Adrenal gland (tissue), 12 donors: ENCODE data around the gene PRKD1. TPM values are rescaled to one million over a fixed set of nuclear protein-coding genes. Genes with fewer than 3 reads are reported as not detected.
"Not testable (repeated sequence)": the region's sequence is repeated elsewhere in the genome, so short reads cannot be mapped to it uniquely, and the experiment has no call there.

ENCODE experiments used
- DNase-seq, 7 donors: peaks; one replicate each; pipeline ENCODE4 v3.0.0-alpha.2; 2019 to 2020
- H3K27ac ChIP-seq, 5 donors: fragments of 200-600 bp; sonication (generic) in 4 of 5; 1 replicate in 3 of 5; 2 replicates in 2 of 5; pipeline versions ENCODE4 v1.5.1 to v1.8.0; 2016 to 2020; ENCODE audit warnings: mild to moderate bottlenecking in 1 of 5
- H3K27me3 ChIP-seq: fragments of 200-600 bp; 2 replicates; pipeline ENCODE4 v1.8.0; 2021
- H3K36me3 ChIP-seq, 2 donors: fragments of 200-600 bp; replicated peaks in 1 of 2; 1 replicate in 1 of 2; 2 replicates in 1 of 2; pipeline versions ENCODE4 v1.5.1 to v1.8.0; 2018 to 2022
- H3K4me1 ChIP-seq, 2 donors: fragments of 200-600 bp; replicated peaks in 1 of 2; 1 replicate in 1 of 2; 2 replicates in 1 of 2; pipeline versions ENCODE4 v1.5.1 to v1.8.0; 2018 to 2021
- H3K4me3 ChIP-seq, 4 donors: fragments of 200-600 bp; sonication (generic) in 3 of 4; one replicate each; pipeline ENCODE4 v1.5.1; 2016 to 2018
- H3K9me3 ChIP-seq, 3 donors: fragments of 200-600 bp; sonication (generic) in 1 of 3; replicated peaks in 1 of 3; 1 replicate in 2 of 3; 2 replicates in 1 of 3; pipeline versions ENCODE4 v1.5.1 to v1.8.0; 2016 to 2021
- CTCF ChIP-seq, 6 experiments: fragments of 450-650 bp in 4 of 6; fragments of 200-600 bp in 2 of 6; sonication (generic) in 1 of 6; IDR thresholded peaks; 1 replicate in 5 of 6; 2 replicates in 1 of 6; pipeline versions ENCODE4 v1.5.1 to v1.8.0; 2016 to 2021; ENCODE audit warnings: antibody characterized with exemption in 6 of 6, mild to moderate bottlenecking in 2 of 6, moderate library complexity in 1 of 6
- POLR2A ChIP-seq, 2 donors: fragments of 450-650 bp; IDR thresholded peaks; one replicate each; pipeline ENCODE4 v1.6.1; 2017; ENCODE audit warnings: antibody characterized with exemption in 2 of 2, mild to moderate bottlenecking in 2 of 2, moderate library complexity in 1 of 2
- WGBS, 4 donors: extraction: QIAGEN DNeasy Blood & Tissue Kit in 2 of 4; methylation state at CpG; one replicate each; pipeline versions ENCODE4 v1.1.5 to v1.1.7; 2013 to 2017; 5-methylcytosine and 5-hydroxymethylcytosine counted together
- intact Hi-C, 2 donors: fragments of 100-400 bp; cut with DNase I; formaldehyde crosslinking; loops; one replicate each; pipeline versions ENCODE4 v1.14.1 to v1.15.0; 2022 to 2023
- polyA plus RNA-seq, 3 donors: library from polyadenylated mRNA; stranded (reverse); fragments of 200-250 nt in 2 of 3; fragments of 350-450 nt in 1 of 3; fragmentation: Illumina TruSeq in 1 of 3; extraction: RNeasy Lipid Tissue Mini Kit (QIAGEN cat#74804) in 1 of 3; gene quantifications; one replicate each; pipeline ENCODE4 v1.2.3, GENCODE V29; 2013 to 2014
- total RNA-seq, 9 donors: library from RNA; depleted of rRNA in 4 of 9; stranded (reverse); fragments of >200 nt in 4 of 9; fragments of 120-200 nt in 1 of 9; fragmentation: NEBNext Ultra II Directional in 1 of 9; extraction: Animal tissue kit (Norgen Biotek cat#: 25700) in 1 of 9; gene quantifications; one replicate each; pipeline versions ENCODE4 v1.1.0 to v1.2.4, GENCODE V29; 2013 to 2023
- donor health status: healthy with polysubstance abuse.
- donor health status: Bipolar disorder and iron deficiency.
- donor health status: DM: yes; HTN: yes; CAD: no.
- donor health status: DM: no; HTN: no; CAD: no.
- donor health status: DM: no; HTN: no; CAD: no.
- donor health status: DM: yes; HTN: yes; CAD: no.

PRKD1 gene
- total and polyA plus RNA-seq, 12 donors: 6.9 to 30.1 (median 22.0) TPM

DNA sequence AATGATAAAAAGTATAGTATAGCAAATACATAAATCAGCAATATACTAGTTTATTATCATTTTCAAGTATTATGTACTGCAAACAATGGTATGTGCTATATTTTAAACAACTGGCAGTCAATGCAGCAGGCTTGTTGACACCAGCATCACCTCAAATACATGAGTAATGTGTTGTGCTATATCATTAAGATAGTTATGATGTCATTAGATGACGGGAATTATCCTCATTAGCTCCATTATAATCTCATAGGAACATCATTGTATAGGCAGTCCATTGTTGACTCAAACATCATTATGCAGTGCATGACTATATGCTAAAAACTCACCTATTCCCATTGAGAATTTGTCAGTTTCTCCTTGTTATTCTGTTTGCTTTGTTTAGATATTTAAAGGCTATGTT, 85.4 kb downstream of the PRKD1 start:
- 52 to 94% (median 90%) methylated on average over 1 of the region's 1 CpG for WGBS, 4 donors
- Histone ChIP-seq H3K36me3 (no peaks in the 10 kb centered on the region), H3K4me1 (no peaks in the 10 kb centered on the region), H3K27me3 (no peaks in the 10 kb centered on the region), H3K4me3 (no peak overlapping the region), H3K27ac (no peak overlapping the region), H3K9me3 (peaks cover 0 to 15% (median 4%) of the 10 kb centered on the region in 3 donors)
- intact Hi-C loops: no loop called here
- no peak for DNase-seq
- no peak for TF ChIP-seq POLR2A (IDR thresholded peaks at IDR 0.05)

GRCh38 chr14:29840369-29840892, 87.2 kb downstream of the PRKD1 start:
- intact Hi-C loops, H3K4me3 ChIP-seq, H3K27ac ChIP-seq, H3K27me3 ChIP-seq, H3K4me1 ChIP-seq, H3K36me3 ChIP-seq, DNase-seq: not testable (repeated sequence)
- 93 to 96% (median 94%) methylated on average over 6 of the region's 6 CpGs for WGBS, 4 donors
- peaks cover 0 to 15% (median 4%) of the 10 kb centered on the region in 3 donors for H3K9me3 ChIP-seq

DNA sequence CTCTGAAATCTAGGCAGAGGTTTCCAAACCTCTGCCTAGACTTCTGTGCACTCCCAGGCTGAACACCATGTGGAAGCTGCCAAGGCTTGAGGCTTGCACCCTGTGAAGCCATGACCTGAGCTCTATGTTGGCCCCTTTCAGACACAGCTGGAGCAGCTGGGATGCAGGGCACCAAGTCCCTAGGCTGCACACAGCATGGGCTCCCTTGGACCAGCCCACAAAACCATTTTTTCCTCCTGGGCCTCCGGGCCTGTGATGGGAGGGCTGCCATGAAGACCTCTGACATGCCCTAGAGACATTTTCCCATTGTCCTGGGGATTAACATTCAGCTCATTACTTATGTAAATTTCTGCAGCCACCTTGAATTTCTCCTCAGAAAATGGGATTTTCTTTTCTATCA, 88.0 kb downstream of the PRKD1 start:
- H3K36me3 ChIP-seq, H3K4me3 ChIP-seq, H3K4me1 ChIP-seq, intact Hi-C loops, H3K27ac ChIP-seq, H3K27me3 ChIP-seq, DNase-seq: not testable (repeated sequence)
- H3K9me3 ChIP-seq: peaks cover 0 to 15% (median 4%) of the 10 kb centered on the region in 3 donors
- WGBS, 4 donors: 50 to 100% (median 95%) methylated on average over 1 of the region's 1 CpG

- H3K36me3 ChIP-seq: no peaks in the 10 kb centered on the region
- DNase-seq: no peak
- WGBS, 4 donors: 65 to 95% (median 79%) methylated on average over 2 of the region's 2 CpGs
- no peaks in the 10 kb centered on the region for H3K27me3 ChIP-seq
- peaks cover 0 to 15% (median 4%) of the 10 kb centered on the region in 3 donors for H3K9me3 ChIP-seq
- intact Hi-C loops: no loop called here
- TF ChIP-seq POLR2A (IDR thresholded peaks at IDR 0.05): no peak
- no peak for TF ChIP-seq CTCF (IDR thresholded peaks at IDR 0.05)
- no peak overlapping the region for H3K4me3 ChIP-seq
- no peaks in the 10 kb centered on the region for H3K4me1 ChIP-seq
- no peak overlapping the region for H3K27ac ChIP-seq
Measured at GRCh38 chr14:29838752-29839151, 88.9 kb downstream of the PRKD1 start.

- TF ChIP-seq CTCF (IDR thresholded peaks at IDR 0.05): no peak
- no peak for TF ChIP-seq POLR2A (IDR thresholded peaks at IDR 0.05)
- Histone ChIP-seq H3K27me3 (no peaks in the 10 kb centered on the region), H3K4me3 (no peak overlapping the region), H3K9me3 (peaks cover 0 to 15% (median 4%) of the 10 kb centered on the region in 3 donors), H3K4me1 (no peaks in the 10 kb centered on the region), H3K27ac (no peak overlapping the region), H3K36me3 (no peaks in the 10 kb centered on the region)
- WGBS, 4 donors: 83 to 93% (median 87%) methylated on average over 2 of the region's 2 CpGs
- intact Hi-C loops: no loop called here
- no peak for DNase-seq
Measured at GRCh38 chr14:29836395-29836794, 91.3 kb downstream of the PRKD1 start.

GRCh38 chr14:29832042-29832441, 95.6 kb downstream of the PRKD1 start:
- intact Hi-C loops: no loop called here
- no peak for TF ChIP-seq CTCF (IDR thresholded peaks at IDR 0.05)
- TF ChIP-seq POLR2A (IDR thresholded peaks at IDR 0.05): no peak
- peaks cover 0 to 6% of the 10 kb centered on the region in 2 donors for H3K4me1 ChIP-seq
- H3K9me3 ChIP-seq: peaks cover 0 to 5% (median 0%) of the 10 kb centered on the region in 3 donors
- H3K36me3 ChIP-seq: no peaks in the 10 kb centered on the region
- H3K27me3 ChIP-seq: no peaks in the 10 kb centered on the region
- 93 to 96% (median 95%) methylated on average over 3 of the region's 3 CpGs for WGBS, 4 donors
- H3K4me3 ChIP-seq: no peak overlapping the region
- no peak for DNase-seq
- H3K27ac ChIP-seq: no peak overlapping the region
